ENCODE results near the gene SLC16A4. TPM values are rescaled to one million over a fixed set of nuclear protein-coding genes. Genes with fewer than 3 reads are reported as not detected.

The SLC16A4 gene
- total and polyA plus RNA-seq, 2 of the 8 experiments (the other 6 are each of a cell fraction or from before 2014, with no cell fraction given): 0.30 to 0.43 TPM

DNA sequence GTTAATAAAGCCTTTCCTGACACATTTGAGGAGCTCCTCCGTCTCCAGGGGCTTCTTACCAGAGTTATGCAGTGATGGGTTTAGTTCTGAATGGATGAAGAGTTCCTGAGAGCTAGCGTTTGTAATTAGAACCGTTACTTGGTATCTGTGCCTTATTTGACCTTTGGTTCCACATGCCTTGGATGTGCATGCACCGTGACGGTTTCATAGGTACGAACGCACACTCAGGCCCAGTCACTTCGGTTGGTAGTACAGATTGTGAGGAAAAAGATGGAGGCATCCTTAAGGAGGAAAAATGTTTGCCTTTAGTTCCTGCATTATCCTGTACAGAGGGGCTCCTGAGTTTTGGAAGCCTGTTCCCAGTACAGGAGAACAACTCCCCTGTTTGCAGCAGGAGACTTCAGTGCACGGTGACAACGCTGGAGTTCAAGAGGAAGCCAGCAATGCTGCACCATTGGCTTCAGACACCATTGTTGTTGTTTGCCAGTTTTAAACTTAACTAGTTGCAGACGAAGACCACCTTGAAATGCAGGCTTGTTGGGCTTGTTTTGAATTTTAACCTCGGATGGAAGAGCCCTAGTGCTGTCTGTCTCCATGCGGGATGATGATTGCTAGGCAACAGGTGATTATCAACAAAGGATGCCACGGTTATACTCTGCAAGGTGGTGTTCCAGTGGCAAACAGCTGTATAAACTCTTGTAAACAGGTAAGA, 43.5 kb downstream of the SLC16A4 start:
- H3K4me2 ChIP-seq (ENCODE audit: insufficient read depth in 1 of 2, low read depth in 2 of 2, low read length in 2 of 2): peak overlapping the region; percentile 45 to 49; a peak in 3 of 4 replicates
- 78% methylated on average over 14 of the region's 14 CpGs; no CpG with 5 or more reads in 1 of the 2 experiments for WGBS, 2 experiments (ENCODE audit: extremely low coverage in 1 of 2, insufficient coverage in 1 of 2, insufficient read length in 1 of 2, insufficient replicate concordance in 2 of 2, low coverage in 1 of 2, low lambda C conversion rate in 2 of 2, missing lambda C conversion rate in 1 of 2)
- H2AK5ac ChIP-seq (ENCODE audit: low read depth, low read length): no peak overlapping the region; the same call in 1 of the 2 replicates
- no peak overlapping the region for H2BK15ac ChIP-seq (ENCODE audit: low read length)
- no peak overlapping the region for H3K18ac ChIP-seq (ENCODE audit: extremely low read depth, low read length)
- ChIA-PET CTCF (ENCODE audit: partially characterized antibody) (interaction anchor here (0.6 to 3.0 kb wide), 9 partner anchors 9 to 478 kb away, joined by 3 to 9 read pairs (median 3); no protein-coding TSS in a partner anchor), POLR2A (ENCODE audit: partially characterized antibody) (interaction anchor here (0.7 to 4.8 kb wide), 7 partner anchors 9 to 138 kb away, joined by 3 to 47 read pairs (median 3); partner anchors contain the start of gene RBM15)
- peaks cover 0 to 43% (median 5%) of the 10 kb centered on the region in 4 experiments; a peak in 6 of 8 replicates for H3K36me3 ChIP-seq (ENCODE audit: control insufficient read depth in 2 of 4, insufficient read depth in 4 of 4, low read length in 3 of 4)
- H3K27ac ChIP-seq (ENCODE audit: low read depth, low read length): peak overlapping the region; percentile 45
- H2BK12ac ChIP-seq (ENCODE audit: low read depth, low read length): no peak overlapping the region
- TF ChIP-seq EP300 (IDR thresholded peaks at IDR 0.05; ENCODE audit: borderline replicate concordance in 1 of 2, low read depth in 2 of 2, low read length in 2 of 2): no peak
- no peak for TF ChIP-seq CBX8 (IDR thresholded peaks at IDR 0.05; ENCODE audit: borderline replicate concordance, low read depth, low read length)
- TF ChIP-seq SIN3A (conservative IDR thresholded peaks at IDR 0.05 in 1 of 2, IDR thresholded peaks at IDR 0.05 in 1 of 2; ENCODE audit: low read depth in 1 of 2, low read length in 2 of 2): no peak
- no peak for TF ChIP-seq CTBP2 (IDR thresholded peaks at IDR 0.05; ENCODE audit: borderline replicate concordance, insufficient read depth, insufficient read length, low read length)
- H4K20me1 ChIP-seq (replicated peaks in 1 of 2; ENCODE audit: control insufficient read depth in 1 of 2, insufficient read depth in 2 of 2, low read length in 2 of 2): peaks cover 29% of the 10 kb centered on the region in 2 experiments
- H3K9me3 ChIP-seq (ENCODE audit: insufficient read depth in 2 of 2, low read depth in 1 of 2, low read length in 1 of 2): no peaks in the 10 kb centered on the region
- no peak for FAIRE-seq
- peaks cover 33 to 100% of the 10 kb centered on the region in 2 experiments for H3K79me2 ChIP-seq (ENCODE audit: control insufficient read depth in 1 of 2, insufficient read depth in 2 of 2, low read length in 2 of 2)
- H2BK120ac ChIP-seq (replicated peaks; ENCODE audit: low read depth, low read length): no peak overlapping the region
- H4K8ac ChIP-seq (ENCODE audit: extremely low read depth, insufficient read depth, low read length): peak overlapping the region; percentile 19; the same call in 1 of the 2 replicates
- H4K91ac ChIP-seq (replicated peaks; ENCODE audit: insufficient read length, low read length): no peak overlapping the region
- H3K56ac ChIP-seq (replicated peaks; ENCODE audit: insufficient read length, low read depth, low read length): no peak overlapping the region
- no peak overlapping the region for H2BK5ac ChIP-seq (ENCODE audit: low read depth, low read length)
- H3K79me1 ChIP-seq (ENCODE audit: low read depth, low read length): peaks cover 10% of the 10 kb centered on the region
- H3K27me3 ChIP-seq (replicated peaks in 1 of 4; ENCODE audit: control insufficient read depth in 3 of 4, extremely low read depth in 1 of 4, insufficient read depth in 3 of 4, low read length in 3 of 4): no peaks in the 10 kb centered on the region
- H3K4me1 ChIP-seq (replicated peaks in 1 of 4; ENCODE audit: control insufficient read depth in 3 of 4, insufficient read depth in 4 of 4, low read length in 3 of 4): peaks cover 3 to 11% (median 9%) of the 10 kb centered on the region in 4 experiments; a peak in 4 of 7 replicates
- H2BK20ac ChIP-seq (ENCODE audit: low read length): no peak overlapping the region
- DNase-seq (ENCODE audit: low read depth in 1 of 2, low spot score in 2 of 2): no peak
- H3K14ac ChIP-seq (ENCODE audit: insufficient read length): no peak overlapping the region
- no peaks in the 10 kb centered on the region for H3K23me2 ChIP-seq (ENCODE audit: low read depth, low read length)
- no peak overlapping the region for H3K23ac ChIP-seq (ENCODE audit: insufficient read length)
- H4K5ac ChIP-seq (ENCODE audit: insufficient read length, low read depth, low read length): no peak overlapping the region
- peak overlapping the region in 1 of 4 experiments; percentile 54; a peak in 1 of 7 replicates for H3K9ac ChIP-seq (replicated peaks in 1 of 4; ENCODE audit: extremely low read depth in 1 of 4, low read depth in 3 of 4, low read length in 3 of 4)
- no peak overlapping the region for H2AFZ ChIP-seq (ENCODE audit: low read length)
- no peak overlapping the region for H3K4ac ChIP-seq (replicated peaks; ENCODE audit: insufficient read length, low read depth, low read length)
- peak overlapping the region in 2 of 4 experiments; percentile 9 to 34; a peak in 1 of 8 replicates for H3K4me3 ChIP-seq (ENCODE audit: extremely low read depth in 1 of 4, insufficient read depth in 2 of 4, low read depth in 3 of 4, low read length in 4 of 4)

Data from H1 (cell line).